Muscle layer of duodenum (tissue), 2 donors: Measurements from ENCODE around the gene AP2A2.

Experiments
- H3K27ac ChIP-seq: one replicate; pipeline ENCODE4 v1.7.0; 2013; ENCODE audit warnings: mild to moderate bottlenecking, low read length
- H3K27me3 ChIP-seq: one replicate; pipeline ENCODE4 v1.7.0; 2013; ENCODE audit warnings: low read depth, mild to moderate bottlenecking, control low read depth, low read length
- H3K36me3 ChIP-seq, 2 donors: one replicate each; pipeline ENCODE4 v1.7.0; 2013; ENCODE audit warnings: low read length in 2 of 2, control low read depth in 1 of 2, mild to moderate bottlenecking in 1 of 2; ENCODE audit not compliant: insufficient read depth in 2 of 2, control insufficient read depth in 1 of 2
- H3K4me1 ChIP-seq, 2 donors: one replicate each; pipeline ENCODE4 v1.7.0; 2013; ENCODE audit warnings: low read length in 2 of 2, mild to moderate bottlenecking in 2 of 2, control low read depth in 1 of 2, moderate library complexity in 1 of 2; ENCODE audit not compliant: insufficient read depth in 2 of 2, control insufficient read depth in 1 of 2
- H3K4me3 ChIP-seq, 2 donors: one replicate each; pipeline ENCODE4 v1.7.0; 2013; ENCODE audit warnings: low read length in 2 of 2, low read depth in 1 of 2, mild to moderate bottlenecking in 1 of 2
- H3K9me3 ChIP-seq, 2 donors: one replicate each; pipeline ENCODE4 v1.7.0; 2013; ENCODE audit warnings: low read length in 2 of 2, control low read depth in 1 of 2, mild to moderate bottlenecking in 1 of 2; ENCODE audit not compliant: control insufficient read depth in 1 of 2
- donor health status: healthy.

Gene AP2A2

DNA sequence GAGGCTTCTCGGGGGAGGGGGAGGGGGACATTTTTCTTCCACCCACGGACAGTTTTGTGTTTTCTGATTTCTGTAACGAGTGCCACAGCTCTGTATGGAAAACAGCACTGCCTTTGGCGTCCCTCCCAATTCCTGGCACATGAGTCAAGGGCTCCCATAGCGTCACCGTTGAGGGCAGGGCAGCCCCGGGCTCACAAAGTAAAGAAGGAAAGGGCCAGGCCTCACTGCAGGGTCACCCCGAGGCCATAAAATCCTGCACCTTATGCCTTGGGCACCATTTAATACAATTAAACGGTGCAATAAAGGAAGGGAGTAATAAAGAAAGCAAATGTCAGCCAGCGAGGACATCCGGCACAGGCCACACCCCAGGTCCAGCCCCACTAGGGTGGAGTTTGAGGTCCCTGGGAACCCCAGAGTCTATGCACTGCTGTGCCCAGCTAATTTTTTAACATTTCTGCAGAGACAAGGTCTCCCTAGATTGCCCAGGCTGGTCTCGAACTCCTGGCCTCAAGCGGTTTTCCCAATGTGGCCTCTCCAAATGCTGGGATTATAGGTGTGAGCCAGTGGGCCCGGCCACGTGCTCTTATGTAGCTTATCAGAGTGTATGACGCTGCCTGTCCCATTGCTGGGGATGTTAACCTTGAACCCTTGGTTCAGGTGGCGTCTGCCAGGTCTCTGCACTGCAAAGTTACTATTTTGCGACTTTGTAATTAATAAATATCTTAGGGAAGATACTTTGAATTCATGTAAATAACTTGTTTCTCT, 135.4 kb downstream of the AP2A2 start:
- Histone ChIP-seq H3K27ac (peak overlapping the region; percentile 79), H3K36me3 (no peaks in the 10 kb centered on the region), H3K9me3 (peaks cover 0 to 9% of the 10 kb centered on the region in 2 donors), H3K27me3 (no peaks in the 10 kb centered on the region), H3K4me3 (no peak overlapping the region), H3K4me1 (no peaks in the 10 kb centered on the region)
